ENCODE results near the gene ACBD4.

The ACBD4 gene

GRCh38 chr17:45130681-45131615 lies 4.5 kb upstream of the ACBD4 start:
- peaks cover 6% of the 10 kb centered on the region for H3K4me1 Mint-ChIP-seq (ENCODE audit: low read depth)
- no peaks in the 10 kb centered on the region for H3K36me3 Mint-ChIP-seq (ENCODE audit: low read depth)
- DNase-seq (ENCODE audit: low spot score) = no peak
- peak overlapping the region; percentile 59 for H3K4me3 Mint-ChIP-seq
- H3K27me3 Mint-ChIP-seq (ENCODE audit: low read depth) = peaks cover 11% of the 10 kb centered on the region
- H3K27ac Mint-ChIP-seq = no peak overlapping the region
- H3K9me3 Mint-ChIP-seq = no peaks in the 10 kb centered on the region

GRCh38 chr17:45131616-45132319 lies 3.7 kb upstream of the ACBD4 start:
- no peaks in the 10 kb centered on the region for H3K36me3 Mint-ChIP-seq (ENCODE audit: low read depth)
- DNase-seq (ENCODE audit: low spot score) = peak; percentile 49
- H3K4me3 Mint-ChIP-seq = peak overlapping the region; percentile 59
- H3K27me3 Mint-ChIP-seq (ENCODE audit: low read depth) = peaks cover 11% of the 10 kb centered on the region
- no peak overlapping the region for H3K27ac Mint-ChIP-seq
- peaks cover 11% of the 10 kb centered on the region for H3K4me1 Mint-ChIP-seq (ENCODE audit: low read depth)
- H3K9me3 Mint-ChIP-seq = no peaks in the 10 kb centered on the region

DNA sequence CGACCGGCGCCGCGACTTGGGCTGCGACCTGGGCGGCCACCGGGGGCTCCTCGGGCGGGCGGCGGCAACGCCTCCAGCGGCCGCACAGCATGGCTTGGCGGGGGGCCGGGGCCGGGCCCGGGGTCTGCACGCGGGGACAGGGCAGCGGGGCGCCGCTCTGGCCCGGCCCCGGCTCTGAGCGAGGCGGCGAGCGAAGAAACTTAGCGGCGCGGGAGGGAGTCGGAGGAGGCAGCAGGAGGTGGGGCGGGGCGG lies 3.2 kb upstream of the ACBD4 start, which contains the start of gene PLCD3:
PLCD3 (minus strand) TSS at position 196 of the 252 bp plus-strand sequence; CDS start at position 91, 105 bp downstream.
- Mint-ChIP-seq H3K9me3 (no peaks in the 10 kb centered on the region), H3K27ac (peak within 1 kb of the TSS; percentile 82), H3K27me3 (ENCODE audit: low read depth) (peaks cover 11% of the 10 kb centered on the region), H3K4me1 (ENCODE audit: low read depth) (peaks cover 11% of the 10 kb centered on the region), H3K36me3 (ENCODE audit: low read depth) (no peaks in the 10 kb centered on the region), H3K4me3 (peak within 1 kb of the TSS; percentile 87)
- DNase-seq (ENCODE audit: low spot score) = no peak

- Mint-ChIP-seq H3K27ac (peak overlapping the region; percentile 82), H3K9me3 (no peaks in the 10 kb centered on the region), H3K4me3 (peak overlapping the region; percentile 87), H3K4me1 (ENCODE audit: low read depth) (peaks cover 11% of the 10 kb centered on the region), H3K27me3 (ENCODE audit: low read depth) (peaks cover 11% of the 10 kb centered on the region), H3K36me3 (ENCODE audit: low read depth) (no peaks in the 10 kb centered on the region)
- peak; percentile 69 for DNase-seq (ENCODE audit: low spot score)
Observed at GRCh38 chr17:45132572-45133463, 2.7 kb upstream of the ACBD4 start.

DNA sequence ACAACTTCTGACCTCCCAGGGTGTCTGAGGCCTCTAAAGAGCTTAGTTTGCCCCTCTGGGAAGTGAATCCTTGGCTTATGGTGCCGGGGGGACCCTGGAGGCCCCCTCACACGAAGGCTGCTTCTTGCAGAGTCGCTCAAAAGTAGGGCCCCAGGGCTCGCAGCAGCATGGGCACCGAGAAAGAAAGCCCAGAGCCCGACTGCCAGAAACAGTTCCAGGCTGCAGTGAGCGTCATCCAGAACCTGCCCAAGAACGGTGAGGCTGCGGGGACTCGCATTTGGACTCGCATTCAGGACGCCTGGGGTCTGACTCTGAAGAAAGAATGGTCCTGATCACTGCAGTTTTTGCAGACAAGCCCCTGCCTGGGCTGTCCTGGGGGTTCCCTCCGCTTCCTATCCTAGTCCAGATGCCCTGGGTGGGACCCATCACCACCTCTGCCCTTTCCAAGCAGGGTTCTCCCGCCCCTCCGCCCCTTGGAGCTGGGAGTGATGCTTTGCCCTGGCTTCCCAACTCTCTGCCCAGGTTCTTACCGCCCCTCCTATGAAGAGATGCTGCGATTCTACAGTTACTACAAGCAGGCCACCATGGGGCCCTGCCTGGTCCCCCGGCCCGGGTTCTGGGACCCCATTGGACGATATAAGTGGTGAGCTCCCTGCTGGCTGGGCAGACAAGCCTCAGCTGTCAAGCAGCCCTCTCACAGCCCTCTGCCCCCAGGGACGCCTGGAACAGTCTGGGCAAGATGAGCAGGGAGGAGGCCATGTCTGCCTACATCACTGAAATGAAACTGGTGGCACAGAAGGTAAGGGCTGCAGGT lies 698 bp downstream of the ACBD4 start:
- peak overlapping the region; percentile 92 for H3K4me3 Mint-ChIP-seq
- H3K27ac Mint-ChIP-seq = peak overlapping the region; percentile 74
- no peak for DNase-seq (ENCODE audit: low spot score)

GRCh38 chr17:45136846-45137560 lies 1.5 kb downstream of the ACBD4 start:
- no peaks in the 10 kb centered on the region for H3K27me3 Mint-ChIP-seq (ENCODE audit: low read depth)
- no peaks in the 10 kb centered on the region for H3K9me3 Mint-ChIP-seq
- H3K27ac Mint-ChIP-seq = no peak overlapping the region

More for the DNA sequence above, 698 bp downstream of the ACBD4 start:
- peaks cover 15% of the 10 kb centered on the region for H3K4me1 Mint-ChIP-seq (ENCODE audit: low read depth)
- H3K9me3 Mint-ChIP-seq = no peaks in the 10 kb centered on the region
- H3K36me3 Mint-ChIP-seq (ENCODE audit: low read depth) = no peaks in the 10 kb centered on the region
- H3K27me3 Mint-ChIP-seq (ENCODE audit: low read depth) = peaks cover 3% of the 10 kb centered on the region

GRCh38 chr17:45137561-45138305 lies 2.2 kb downstream of the ACBD4 start:
- no peak for DNase-seq (ENCODE audit: low spot score)
- Mint-ChIP-seq H3K27ac (no peak overlapping the region), H3K27me3 (ENCODE audit: low read depth) (no peaks in the 10 kb centered on the region), H3K9me3 (no peaks in the 10 kb centered on the region), H3K4me1 (ENCODE audit: low read depth) (peaks cover 23% of the 10 kb centered on the region), H3K36me3 (ENCODE audit: low read depth) (no peaks in the 10 kb centered on the region), H3K4me3 (no peak overlapping the region)

More at GRCh38 chr17:45136846-45137560, 1.5 kb downstream of the ACBD4 start:
- Mint-ChIP-seq H3K4me1 (ENCODE audit: low read depth) (peaks cover 22% of the 10 kb centered on the region), H3K36me3 (ENCODE audit: low read depth) (no peaks in the 10 kb centered on the region), H3K4me3 (peak overlapping the region; percentile 92)
- no peak for DNase-seq (ENCODE audit: low spot score)

DNA sequence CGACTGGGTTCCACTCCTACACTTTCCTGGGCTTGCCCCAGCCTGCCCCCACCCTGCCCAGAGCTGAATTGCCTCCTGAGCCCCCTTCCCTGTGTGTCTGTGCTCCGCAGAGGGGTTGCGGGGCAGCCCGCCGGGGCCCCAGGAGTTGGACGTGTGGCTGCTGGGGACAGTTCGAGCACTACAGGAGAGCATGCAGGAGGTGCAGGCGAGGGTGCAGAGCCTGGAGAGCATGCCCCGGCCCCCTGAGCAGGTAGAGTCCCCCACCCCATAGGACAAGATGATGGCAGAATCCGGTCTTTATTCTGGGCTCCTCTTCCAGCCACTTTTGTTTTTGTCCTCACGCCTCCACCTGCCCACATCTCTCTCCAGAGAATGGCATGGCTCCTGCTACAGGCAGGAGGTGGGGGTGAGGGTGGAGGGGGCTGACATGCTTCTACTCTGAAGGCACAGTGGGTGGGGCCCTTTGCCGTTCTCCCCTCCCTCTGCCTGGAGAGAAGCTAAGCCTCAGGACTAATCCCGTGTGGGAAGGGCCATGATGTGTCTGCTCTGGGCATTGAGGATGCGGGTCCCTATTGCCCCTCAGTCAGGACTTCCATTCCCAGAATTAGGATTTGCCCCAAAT lies 3.5 kb downstream of the ACBD4 start:
- Mint-ChIP-seq H3K36me3 (ENCODE audit: low read depth) (no peaks in the 10 kb centered on the region), H3K4me1 (ENCODE audit: low read depth) (peaks cover 19% of the 10 kb centered on the region), H3K9me3 (no peaks in the 10 kb centered on the region), H3K27ac (no peak overlapping the region), H3K4me3 (no peak overlapping the region), H3K27me3 (ENCODE audit: low read depth) (no peaks in the 10 kb centered on the region)
- no peak for DNase-seq (ENCODE audit: low spot score)

- DNase-seq (ENCODE audit: low spot score) = no peak
- Mint-ChIP-seq H3K4me1 (ENCODE audit: low read depth) (peaks cover 19% of the 10 kb centered on the region), H3K36me3 (ENCODE audit: low read depth) (no peaks in the 10 kb centered on the region), H3K4me3 (no peak overlapping the region), H3K27ac (no peak overlapping the region), H3K9me3 (no peaks in the 10 kb centered on the region), H3K27me3 (ENCODE audit: low read depth) (no peaks in the 10 kb centered on the region)
Observed at GRCh38 chr17:45139533-45139920, 4.0 kb downstream of the ACBD4 start.

DNA sequence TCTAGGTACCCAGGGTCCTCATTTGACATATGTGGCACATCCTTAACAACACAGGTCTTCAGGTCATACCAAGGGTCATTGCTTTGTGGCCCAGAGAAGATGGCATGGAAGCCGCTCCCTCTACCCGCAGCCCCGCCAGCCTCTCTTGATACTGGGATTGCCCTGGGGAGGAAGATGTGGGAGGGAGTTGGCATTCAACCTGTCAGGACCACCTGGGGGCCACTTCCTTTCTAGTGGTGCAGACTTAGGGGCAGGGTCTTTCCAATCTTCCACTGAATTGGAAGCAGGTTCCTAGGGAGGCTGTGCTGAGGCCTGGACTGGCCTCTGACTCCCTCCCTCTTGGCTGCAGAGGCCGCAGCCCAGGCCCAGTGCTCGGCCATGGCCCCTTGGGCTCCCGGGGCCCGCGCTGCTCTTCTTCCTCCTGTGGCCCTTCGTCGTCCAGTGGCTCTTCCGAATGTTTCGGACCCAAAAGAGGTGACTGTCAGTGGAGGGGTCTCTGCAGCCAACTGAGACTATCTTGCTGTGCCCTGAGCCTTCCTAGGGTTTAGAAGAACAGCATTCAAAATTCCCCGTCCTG lies 7.7 kb downstream of the ACBD4 start:
- Mint-ChIP-seq H3K9me3 (no peaks in the 10 kb centered on the region), H3K4me3 (no peak overlapping the region), H3K27me3 (ENCODE audit: low read depth) (peaks cover under 1% of the 10 kb centered on the region), H3K27ac (no peak overlapping the region), H3K36me3 (ENCODE audit: low read depth) (peaks cover 4% of the 10 kb centered on the region), H3K4me1 (ENCODE audit: low read depth) (peaks cover 21% of the 10 kb centered on the region)
- no peak for DNase-seq (ENCODE audit: low spot score)

DNA sequence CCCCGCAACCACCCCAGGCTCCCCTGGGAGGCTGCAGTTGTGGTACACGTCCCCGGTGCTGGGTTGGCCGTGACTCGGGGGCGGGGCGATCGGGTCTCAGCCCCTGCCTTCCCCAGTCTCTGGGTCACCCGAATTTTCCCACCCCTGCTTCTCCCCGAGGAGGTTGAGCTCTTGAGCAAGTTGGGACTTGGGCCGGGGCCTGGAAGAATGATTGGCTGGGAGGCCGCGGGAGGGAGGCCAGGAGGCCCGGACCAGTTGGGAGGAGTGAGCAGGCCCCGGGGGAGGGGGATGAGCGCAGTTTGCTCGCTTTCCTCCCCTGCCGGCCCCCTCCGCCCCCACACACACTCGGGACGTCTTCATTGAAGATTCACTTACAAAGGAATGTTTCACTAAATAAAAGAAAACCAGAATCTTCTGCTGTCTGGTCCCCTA lies 8.3 kb downstream of the ACBD4 start:
- Mint-ChIP-seq H3K36me3 (ENCODE audit: low read depth) (peaks cover 4% of the 10 kb centered on the region), H3K4me1 (ENCODE audit: low read depth) (peaks cover 21% of the 10 kb centered on the region), H3K27me3 (ENCODE audit: low read depth) (peaks cover 3% of the 10 kb centered on the region), H3K4me3 (peak overlapping the region; percentile 36), H3K9me3 (no peaks in the 10 kb centered on the region), H3K27ac (no peak overlapping the region)
- no peak for DNase-seq (ENCODE audit: low spot score)
